HG03135 (cell line): ENCODE data around the gene SNW1.
"Not testable (repeated sequence)": the region's sequence is repeated elsewhere in the genome, so short reads cannot be mapped to it uniquely, and the experiment has no call there.

Experiments used
- ATAC-seq: cut with Tn5 transposase; IDR thresholded peaks from one replicate; pipeline ENCODE4 v1.9.1; 2021; ENCODE audit warnings: mild to moderate bottlenecking, moderate library complexity; ENCODE audit not compliant: unreplicated experiment

The SNW1 gene

DNA sequence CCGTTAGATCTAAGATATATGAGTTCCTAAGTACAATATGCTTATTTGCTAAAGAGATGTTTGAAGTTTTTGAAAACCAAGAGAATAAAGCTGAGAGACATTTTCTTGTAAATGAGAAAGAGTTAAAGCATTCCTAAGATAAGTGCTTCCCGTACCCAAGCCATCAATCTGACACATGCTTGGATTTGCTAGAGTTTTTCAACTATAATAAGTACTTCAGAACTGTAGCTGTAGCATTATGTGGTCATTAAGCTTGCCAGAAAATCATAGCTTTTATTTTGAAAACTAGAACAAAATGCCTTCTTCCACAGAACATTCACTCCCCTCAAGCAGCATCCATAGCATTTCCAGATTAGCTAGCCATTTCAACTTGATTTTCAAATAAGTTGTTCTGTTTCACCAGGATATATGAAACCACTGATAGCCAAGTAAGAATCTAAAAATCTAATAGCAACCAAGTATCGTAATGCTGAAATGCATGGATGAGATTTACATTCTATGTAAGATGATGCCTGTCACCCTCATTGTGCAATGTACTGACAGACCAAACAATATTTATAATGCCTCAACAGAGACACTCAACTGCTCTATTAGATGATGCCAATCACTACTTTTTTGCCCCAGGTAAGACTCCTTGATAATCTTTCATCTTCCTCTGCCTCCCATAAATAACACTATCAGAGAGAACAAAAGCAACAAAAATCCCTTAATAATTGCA is 8.0 kb downstream of the SNW1 start:
- no peak for ATAC-seq

DNA sequence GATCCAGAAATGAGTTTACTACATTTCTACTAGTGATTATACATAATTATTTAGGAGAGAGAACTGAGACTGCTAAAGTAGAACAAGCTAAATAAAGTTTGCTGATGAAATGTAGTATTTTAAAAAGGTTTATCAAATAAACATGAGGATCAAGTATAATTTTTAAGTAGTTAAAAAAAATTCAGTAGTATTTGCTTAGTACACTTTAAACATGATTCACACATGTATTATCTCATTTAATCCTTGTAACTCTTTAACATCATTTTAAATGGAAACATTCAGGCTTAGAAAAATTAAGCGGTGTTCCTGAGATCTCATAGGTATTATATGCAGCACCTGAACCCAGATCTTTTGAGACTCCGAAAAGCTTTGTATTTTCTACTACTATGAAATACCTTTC is 8.7 kb downstream of the SNW1 start:
- no peak for ATAC-seq

DNA sequence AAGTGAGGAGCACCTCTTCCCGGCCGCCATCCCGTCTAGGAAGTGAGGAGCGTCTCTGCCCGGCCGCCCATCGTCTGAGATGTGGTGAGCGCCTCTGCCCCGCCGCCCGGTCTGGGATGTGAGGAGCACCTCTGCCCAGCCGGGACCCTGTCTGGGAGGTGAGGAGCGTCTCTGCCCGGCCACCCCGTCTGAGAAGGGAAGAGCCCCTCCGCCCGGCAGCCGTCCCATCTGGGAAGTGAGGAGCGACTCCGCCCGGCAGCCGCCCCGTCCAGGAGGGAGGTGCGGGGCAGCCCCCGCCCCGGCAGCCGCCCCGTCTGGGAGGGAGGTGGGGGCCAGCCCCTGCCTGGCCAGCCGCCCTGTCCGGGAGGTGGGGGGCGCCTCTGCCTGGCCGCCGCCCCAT is 13.5 kb downstream of the SNW1 start:
- ATAC-seq = not testable (repeated sequence)

DNA sequence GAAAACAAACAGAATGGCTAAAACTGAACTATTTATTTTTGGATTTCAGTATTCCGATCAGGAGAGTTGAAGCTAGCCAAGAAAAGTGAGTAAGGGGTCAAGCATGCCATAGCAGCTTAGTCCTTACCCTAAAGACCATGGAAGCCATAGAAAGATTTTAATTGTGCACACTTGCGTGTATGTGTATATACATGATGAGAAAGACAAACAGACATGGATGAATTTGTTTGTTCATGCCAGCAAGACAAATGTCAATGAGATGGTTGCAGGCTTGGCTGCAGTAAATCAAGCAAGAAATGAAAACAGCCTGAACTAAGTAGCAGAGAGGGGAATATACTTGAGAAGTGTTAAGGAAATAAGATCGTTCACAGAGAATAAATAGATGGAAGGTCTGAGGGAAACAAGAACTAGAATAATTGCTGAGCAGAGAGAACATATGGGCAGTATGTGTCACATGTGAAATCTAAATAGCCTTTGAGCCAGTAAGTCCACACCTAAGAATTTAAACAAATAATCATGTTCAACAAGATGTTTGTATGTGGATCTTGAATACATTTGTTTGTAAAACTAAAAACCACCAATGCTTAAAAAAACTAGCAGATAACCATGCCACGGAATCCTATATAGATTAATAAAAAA is 14.8 kb downstream of the SNW1 start:
- ATAC-seq = no peak

DNA sequence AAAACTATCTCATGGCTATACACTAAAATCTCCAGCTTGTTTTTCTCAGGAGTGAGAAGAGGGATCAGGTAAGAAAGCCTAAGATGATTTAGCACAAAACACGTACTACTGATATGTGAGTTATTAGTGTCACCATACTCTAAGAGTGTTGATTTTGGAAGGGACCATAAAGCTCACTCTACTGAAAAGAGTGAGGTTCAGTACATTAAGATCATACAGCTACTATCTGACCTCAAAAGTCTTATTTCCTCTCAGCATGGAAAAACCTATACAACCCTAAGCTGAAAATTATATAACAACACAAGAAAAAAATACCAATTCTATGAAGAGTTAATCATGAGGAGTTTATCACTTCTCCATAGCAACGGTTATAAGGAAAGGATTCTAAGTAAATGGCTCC is 19.5 kb downstream of the SNW1 start:
- no peak for ATAC-seq

DNA sequence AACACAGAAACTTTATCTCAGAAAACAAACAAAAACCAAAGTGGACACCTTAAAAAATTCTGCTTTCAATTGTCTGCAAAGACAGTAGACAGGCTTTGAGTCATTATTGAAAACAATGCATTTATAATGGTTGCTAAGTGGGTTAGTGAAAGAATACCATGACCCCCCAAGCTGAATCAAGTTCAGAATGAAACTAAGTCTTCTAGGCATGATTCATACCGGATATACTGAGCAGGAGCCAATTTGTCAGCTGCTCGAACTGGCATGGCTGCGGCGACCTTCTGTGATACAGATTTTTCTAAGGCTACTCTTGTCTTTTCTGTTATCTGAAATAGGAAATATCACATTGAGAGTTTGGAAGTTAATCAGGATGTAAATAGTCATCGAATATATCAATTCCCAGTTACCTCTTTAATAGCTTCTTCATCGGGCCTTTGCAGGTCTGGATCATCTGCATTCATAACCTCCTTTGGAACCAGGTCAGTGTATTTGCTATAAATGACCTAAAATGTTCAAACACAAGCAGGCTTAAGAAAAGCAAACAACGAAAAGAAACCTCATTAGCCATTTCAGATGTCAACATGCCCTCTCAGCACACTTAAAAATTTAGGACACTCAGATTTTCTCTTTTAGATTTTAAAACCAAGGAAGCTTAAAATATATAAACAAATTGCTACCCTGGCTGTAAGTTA is 22.3 kb downstream of the SNW1 start:
- ATAC-seq = no peak

DNA sequence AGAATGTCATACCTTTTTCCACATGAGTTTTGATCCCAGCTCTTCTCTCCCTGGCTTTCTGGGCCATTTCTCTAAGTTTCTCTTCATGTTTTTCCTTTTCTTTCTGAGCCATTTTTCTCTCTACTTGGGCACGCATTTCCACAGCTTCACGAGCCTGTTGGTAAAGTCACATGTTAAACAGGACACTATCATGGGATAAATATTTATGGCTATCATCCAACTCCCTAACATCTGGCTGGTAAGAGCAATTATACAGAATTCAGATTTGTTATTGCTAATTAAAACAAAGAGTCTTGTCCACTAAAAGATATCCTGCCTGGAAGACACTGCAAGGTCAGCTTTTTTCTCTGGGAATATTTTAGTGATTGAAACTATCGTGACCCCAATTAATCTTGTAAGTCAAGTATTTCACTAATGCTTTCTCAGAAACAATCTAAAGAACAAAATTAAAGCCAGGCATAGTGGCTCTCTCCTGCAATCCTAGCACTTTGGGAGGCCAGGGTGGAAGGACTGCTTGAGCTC is 29.9 kb downstream of the SNW1 start:
- no peak for ATAC-seq

DNA sequence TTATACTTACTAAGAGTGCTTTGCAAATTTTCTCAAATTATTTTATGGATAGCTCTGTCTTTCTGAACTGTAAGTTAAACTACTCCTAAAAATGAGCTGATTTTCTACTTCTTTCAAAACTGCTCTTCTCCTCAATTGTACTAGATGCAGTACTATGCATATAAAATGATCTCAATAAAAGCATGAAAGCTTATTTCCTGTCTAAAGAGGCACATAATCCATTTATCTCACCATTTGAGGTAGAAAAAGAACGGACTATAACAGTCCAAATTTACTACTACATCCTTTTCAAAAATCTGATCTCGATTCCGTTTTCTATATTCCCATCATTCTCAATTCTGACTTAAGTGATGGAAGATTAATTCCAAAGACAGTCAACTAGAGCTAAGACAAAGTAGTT is 38.7 kb downstream of the SNW1 start:
- ATAC-seq = no peak

DNA sequence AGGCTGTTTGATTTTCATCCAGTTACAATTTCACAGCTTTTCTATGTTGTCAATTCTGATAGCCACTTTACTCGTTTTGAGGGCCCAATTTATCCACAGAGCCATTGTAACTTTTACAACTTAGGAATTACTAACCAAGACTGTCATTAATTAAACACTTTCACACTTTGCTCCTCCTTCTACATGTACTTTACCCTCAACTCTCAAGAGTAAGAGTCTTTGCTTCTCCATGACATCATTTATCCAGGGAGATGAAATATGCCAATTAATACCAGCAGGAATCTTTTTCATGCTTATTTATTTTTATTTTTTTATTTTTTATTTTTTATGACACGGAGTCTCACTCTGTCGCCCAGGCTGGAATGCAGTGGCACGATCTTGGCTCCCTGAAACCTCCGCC is 39.5 kb downstream of the SNW1 start:
- no peak for ATAC-seq

DNA sequence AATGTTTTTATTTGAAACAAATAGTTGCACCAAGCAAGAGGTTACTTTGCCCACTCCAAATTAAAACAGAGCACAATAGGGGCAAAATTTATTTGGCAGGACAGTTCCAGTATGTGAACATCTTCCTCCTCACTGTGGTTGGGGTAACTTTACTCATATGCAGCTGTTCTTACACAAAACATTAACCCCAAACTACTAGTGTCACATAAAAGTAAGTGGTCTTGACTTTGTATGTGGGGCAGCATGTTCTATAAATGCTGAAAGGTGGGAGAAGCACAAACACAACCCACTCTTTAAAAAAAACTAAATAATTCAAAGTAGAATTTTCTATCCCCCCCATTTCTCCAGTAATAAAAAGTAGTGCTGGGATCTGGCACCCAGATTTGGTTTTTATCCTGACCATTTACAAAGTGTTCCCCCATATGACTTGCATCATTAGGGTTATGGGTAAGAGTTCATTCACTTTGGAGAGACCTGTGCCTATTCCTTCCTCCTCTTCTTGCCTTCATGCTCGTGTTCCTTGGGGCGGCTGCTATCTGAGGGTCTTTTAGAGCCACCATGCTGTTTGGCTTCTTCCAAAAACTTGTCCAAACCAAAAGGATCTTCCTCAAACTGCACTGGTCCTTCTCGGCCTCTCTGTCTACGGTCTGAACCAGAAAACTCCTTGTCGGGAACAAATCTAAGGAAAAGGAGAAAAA is 43.2 kb downstream of the SNW1 start:
- no peak for ATAC-seq

DNA sequence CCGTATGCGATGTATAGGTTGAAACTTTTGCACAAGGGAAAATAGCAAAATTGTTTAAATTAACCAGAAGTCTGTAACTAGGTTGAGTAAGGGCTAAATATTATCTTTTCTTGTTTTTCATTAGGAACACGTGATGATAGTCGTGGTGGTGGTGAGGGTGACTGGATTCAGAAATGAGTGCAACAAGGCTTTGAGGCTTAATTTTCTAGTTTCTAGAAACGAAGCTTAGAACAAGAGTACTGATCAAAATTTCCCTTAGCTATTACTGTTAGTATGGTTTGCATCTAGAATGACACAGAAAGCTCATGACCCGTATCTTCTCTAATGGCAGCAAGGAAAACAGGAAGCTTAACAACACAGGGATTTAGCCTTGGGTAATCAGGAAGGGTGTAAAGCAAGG is 46.0 kb downstream of the SNW1 start:
- no peak for ATAC-seq

DNA sequence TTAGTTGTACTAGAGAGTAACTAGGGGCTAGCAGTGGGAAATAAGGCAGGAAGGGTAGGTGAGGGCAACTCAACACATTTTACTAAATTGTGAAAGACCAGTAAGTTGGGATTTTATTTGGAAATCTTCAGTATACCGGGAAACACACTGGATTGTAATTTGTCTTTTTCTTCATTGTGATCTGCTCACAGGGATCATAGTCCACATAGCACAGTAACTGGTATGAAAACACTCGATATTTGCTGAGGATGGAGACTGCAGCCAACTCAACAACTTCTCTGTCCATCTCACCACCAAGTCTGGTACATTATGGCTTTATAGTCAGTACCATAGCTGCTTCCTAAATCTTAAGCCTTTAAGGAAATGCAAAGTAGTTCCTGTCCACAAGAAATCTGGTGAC is 50.6 kb downstream of the SNW1 start:
- no peak for ATAC-seq

DNA sequence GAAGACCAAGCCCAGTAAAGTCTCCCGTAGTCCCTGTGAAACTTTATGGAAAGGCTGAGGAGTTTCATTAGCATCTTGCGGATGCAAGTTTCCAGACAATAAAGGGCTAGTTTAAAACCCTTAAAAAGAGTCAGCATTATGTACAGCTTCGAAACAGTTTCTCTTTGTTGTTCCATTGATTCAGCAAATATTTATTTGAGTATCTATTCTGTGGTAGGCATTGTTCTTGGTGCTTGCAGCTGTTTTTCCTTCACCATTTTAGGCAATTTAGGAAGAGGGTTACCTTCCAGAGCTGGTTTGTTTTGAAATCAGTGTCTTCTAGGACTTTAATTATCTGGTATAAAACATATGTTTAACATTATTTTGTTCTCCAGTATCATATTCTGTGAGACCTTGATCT is 51.5 kb downstream of the SNW1 start:
- ATAC-seq = no peak

DNA sequence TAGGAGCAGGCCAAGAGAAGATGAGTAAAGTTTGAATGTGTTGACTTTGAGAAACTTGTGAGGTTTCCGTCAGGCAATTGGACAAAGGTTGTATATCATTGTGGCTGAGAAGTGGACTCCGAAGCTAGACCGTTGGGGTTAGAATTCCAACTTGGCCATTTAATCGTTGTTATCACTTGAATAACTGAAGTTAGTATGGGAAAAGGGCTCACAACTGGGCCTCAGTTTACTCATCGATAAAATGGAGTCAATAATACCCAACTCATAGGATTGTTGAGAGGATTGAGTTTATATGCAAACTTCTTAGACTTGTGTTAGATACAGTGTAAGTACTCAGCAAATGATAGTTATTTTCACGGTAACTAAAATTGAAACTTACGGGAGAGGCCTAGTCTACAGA is 52.2 kb downstream of the SNW1 start:
- no peak for ATAC-seq

DNA sequence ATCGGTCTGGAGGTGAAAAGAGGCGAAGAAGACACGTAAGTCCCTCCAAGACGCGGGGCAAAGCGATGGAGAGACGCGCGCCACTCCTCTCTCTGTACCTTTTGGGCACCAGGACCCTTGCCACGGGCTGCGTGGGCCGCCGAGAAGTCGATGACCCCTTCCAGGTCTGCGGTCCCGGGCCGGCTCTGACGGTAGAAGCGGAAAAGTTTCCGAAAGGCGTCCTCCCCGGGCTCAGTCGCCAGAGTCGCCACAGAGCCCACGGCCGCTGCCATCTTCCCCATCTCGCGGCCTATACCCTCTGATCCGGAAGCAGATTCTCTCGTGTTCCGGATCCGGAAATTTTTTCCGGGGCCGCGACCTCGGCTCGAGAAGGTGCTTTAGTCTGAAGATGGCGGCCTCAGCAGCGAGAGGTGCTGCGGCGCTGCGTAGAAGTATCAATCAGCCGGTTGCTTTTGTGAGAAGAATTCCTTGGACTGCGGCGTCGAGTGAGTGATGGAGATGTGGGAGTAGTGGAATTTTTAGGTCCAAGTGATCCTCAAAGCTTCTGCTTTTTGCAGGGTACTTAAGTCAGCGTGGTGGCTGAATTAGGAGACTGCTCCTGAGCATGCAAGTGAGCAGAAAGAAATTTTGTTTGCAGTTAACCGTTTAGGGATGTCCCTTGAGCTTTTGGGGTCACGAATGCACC is 53.1 kb downstream of the SNW1 start, which contains the start of the genes ALKBH1 and SLIRP:
TSS of gene ALKBH1 (minus strand) at position 300 of the 685 bp plus-strand sequence. CDS start at position 281, 19 bp downstream.
TSS of gene SLIRP (plus strand) at position 380 of the 685 bp plus-strand sequence. CDS start at position 389, 9 bp downstream.
- peak; percentile 98 for ATAC-seq

DNA sequence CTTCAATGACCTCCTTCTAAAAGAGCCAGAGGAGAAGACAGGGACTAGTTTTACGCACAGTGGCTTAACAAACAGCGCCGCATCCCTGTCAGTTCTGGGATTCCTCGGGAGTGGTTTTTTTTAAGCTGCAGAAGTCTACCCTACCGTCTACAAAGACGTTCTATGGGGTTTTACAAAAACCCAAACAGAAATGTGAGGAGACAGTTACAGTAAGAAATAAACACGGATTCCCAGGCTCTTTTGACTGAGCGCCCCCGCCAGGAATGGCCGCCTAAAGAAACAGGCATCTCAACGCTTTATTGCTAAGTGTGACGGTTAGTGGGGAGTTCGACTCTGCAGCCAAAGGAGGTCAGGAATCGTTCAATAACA is 53.6 kb downstream of the SNW1 start:
- peak; percentile 16 for ATAC-seq

DNA sequence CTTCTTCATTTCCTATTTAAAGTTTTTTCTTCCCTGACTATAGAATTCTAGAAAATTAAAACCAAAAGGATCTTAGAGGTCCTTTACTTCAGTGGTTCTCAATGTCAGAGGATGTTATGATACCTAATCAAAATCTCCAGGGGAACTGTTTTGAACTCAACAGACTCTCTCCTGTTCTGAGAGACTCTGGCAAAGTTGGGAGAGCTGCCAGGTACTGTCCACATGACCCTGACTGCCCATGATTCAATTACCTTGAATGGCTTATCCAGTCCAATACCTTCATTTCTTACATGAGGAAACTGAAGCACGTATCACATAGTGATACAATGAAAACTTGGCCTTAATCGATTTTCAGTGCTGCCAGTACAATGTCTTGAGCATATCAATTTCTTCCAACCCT is 69.7 kb downstream of the SNW1 start:
- no peak for ATAC-seq

DNA sequence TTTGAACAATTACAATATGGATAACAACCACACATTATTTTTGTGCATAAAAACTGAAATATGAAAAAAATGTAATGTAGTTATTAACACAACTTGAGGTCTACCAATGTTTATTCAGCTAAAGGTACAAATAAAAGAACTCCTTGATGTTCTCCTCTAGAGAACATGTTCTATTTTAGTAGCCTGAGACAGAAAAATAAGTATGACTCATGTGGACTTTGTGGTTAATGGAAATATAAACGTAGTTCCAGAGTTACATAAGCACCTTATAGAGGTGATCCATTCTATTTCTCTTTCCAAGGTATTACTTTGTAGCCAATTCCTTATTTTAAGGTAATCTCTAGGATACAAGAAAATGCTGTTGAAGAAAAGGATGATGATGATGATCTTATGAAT is 78.8 kb downstream of the SNW1 start:
- no peak for ATAC-seq

DNA sequence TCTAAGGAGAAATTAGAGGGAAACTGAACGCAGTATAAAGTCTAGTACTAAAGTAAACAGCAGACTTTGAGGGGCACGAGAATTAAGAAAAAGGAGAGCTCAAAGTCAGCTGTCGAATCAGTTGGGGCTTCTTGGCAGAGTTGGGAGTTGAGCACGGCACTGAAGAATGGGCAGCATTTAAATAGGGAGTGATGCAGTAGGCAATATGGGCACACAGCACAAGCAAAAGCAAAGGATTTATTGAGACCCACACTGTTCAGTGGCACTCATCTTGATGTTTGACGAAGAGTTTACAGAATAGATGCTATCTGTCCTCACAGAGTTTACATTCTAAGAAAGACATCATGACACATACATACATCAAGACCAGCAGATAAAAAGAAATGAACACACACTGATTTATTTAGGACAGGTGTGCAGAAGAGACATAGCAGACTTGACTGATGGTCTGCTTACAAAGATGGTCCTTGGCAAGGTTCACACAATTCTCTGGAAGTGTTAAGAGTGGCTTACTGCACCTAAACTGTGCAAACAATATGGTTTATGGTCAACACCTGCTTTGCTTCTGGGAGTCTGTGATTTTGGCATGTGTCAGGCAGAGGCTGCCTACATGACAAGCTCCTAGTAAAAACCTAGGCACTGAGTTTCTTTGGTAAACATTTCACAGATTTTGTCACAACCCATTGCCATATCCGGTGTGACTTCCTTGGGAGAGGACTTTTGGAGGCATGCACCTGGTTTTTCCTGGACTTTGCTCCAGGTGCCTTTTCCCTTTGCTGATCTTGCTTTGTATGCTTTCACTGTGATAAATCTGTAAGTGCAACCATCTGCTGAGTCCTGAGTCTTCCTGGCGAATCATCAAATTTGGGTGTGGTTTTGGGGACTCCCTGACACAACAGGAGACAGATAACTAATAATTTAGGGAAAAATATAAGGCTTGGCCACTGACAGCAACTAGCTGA is 79.5 kb downstream of the SNW1 start:
- no peak for ATAC-seq

DNA sequence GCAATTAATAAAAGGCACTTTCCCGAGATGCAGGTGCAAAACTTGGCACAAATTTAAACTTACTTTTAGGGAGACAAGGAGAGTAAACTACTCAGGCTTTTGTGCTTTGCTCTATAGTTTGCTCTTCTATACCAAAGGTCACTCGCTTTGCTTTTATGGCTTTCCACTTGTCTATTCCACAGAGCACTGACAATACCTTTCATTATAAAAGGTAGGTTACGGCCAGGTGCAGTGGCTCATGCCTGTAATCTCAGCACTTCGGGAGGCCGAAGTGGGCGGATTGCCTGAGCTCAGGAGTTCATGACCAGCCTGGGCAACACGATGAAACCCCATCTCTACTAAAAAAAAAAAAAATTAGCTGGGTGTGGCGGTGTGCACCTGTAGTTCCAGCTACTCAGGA is 86.0 kb downstream of the SNW1 start:
- ATAC-seq = no peak
